Measurements from ENCODE around the gene PTPRN2. TPM values are rescaled to one million over a fixed set of nuclear protein-coding genes. Genes with fewer than 3 reads are reported as not detected.
"Not testable (repeated sequence)": the region's sequence is repeated elsewhere in the genome, so short reads cannot be mapped to it uniquely, and the experiment has no call there.

Gene PTPRN2
- total and polyA plus RNA-seq, 2 donors (not counting 3 experiments of a cell fraction or from before 2014, with no cell fraction given): 0.62 to 0.88 TPM

- CTCF ChIA-PET; H3K27ac ChIP-seq (ENCODE audit: insufficient read depth, low read depth, low read length); POLR2A ChIA-PET; H3K4me1 ChIP-seq (ENCODE audit: control insufficient read depth, extremely low read depth, insufficient read depth, low read length); DNase-seq (ENCODE audit: low read depth, low spot score); H3K4me3 ChIP-seq (replicated peaks in 1 of 3; ENCODE audit: insufficient read depth in 1 of 3, low read depth in 1 of 3, low read length in 3 of 3); H3K36me3 ChIP-seq (ENCODE audit: control insufficient read depth in 2 of 2, extremely low read depth in 1 of 2, insufficient read depth in 2 of 2, low read length in 2 of 2); H2AFZ ChIP-seq (ENCODE audit: low read depth, low read length); H3K9ac ChIP-seq (replicated peaks; ENCODE audit: extremely low read depth, insufficient read depth, low read length); dilution Hi-C loops (cut with MboI; ENCODE audit: extremely low pct_ligation_motif_present, low sequenced_read_pairs); H3K9me3 ChIP-seq (replicated peaks; ENCODE audit: control insufficient read depth, insufficient read depth, low read length); H3K9me1 ChIP-seq (replicated peaks; ENCODE audit: control insufficient read depth, extremely low read depth, insufficient read depth, low read length); H3K79me2 ChIP-seq (ENCODE audit: control insufficient read depth, insufficient read depth, low read length); H3K4me2 ChIP-seq (ENCODE audit: insufficient read depth, low read length); H4K20me1 ChIP-seq (replicated peaks; ENCODE audit: control insufficient read depth, extremely low read depth, insufficient read depth, low read length); BruUV-seq (replicated peaks); intact Hi-C loops (cut with micrococcal nuclease); FAIRE-seq; H3K27me3 ChIP-seq (ENCODE audit: control insufficient read depth in 2 of 2, insufficient read depth in 2 of 2, low read length in 2 of 2): not testable (repeated sequence)
Measured at GRCh38 chr7:158332516-158332915, 255.1 kb downstream of the PTPRN2 start.

- dilution Hi-C loops (cut with MboI; ENCODE audit: extremely low pct_ligation_motif_present, low sequenced_read_pairs); DNase-seq (ENCODE audit: low read depth, low spot score); FAIRE-seq; POLR2A ChIA-PET; H2AFZ ChIP-seq (ENCODE audit: low read depth, low read length); H3K4me1 ChIP-seq (ENCODE audit: control insufficient read depth, extremely low read depth, insufficient read depth, low read length); intact Hi-C loops (cut with micrococcal nuclease); CTCF ChIA-PET; H3K27me3 ChIP-seq (ENCODE audit: control insufficient read depth in 2 of 2, insufficient read depth in 2 of 2, low read length in 2 of 2); BruUV-seq (replicated peaks); H3K4me2 ChIP-seq (ENCODE audit: insufficient read depth, low read length); H3K9ac ChIP-seq (replicated peaks; ENCODE audit: extremely low read depth, insufficient read depth, low read length); H3K27ac ChIP-seq (ENCODE audit: insufficient read depth, low read depth, low read length); H3K9me3 ChIP-seq (replicated peaks; ENCODE audit: control insufficient read depth, insufficient read depth, low read length); H3K9me1 ChIP-seq (replicated peaks; ENCODE audit: control insufficient read depth, extremely low read depth, insufficient read depth, low read length); H3K4me3 ChIP-seq (replicated peaks in 1 of 3; ENCODE audit: insufficient read depth in 1 of 3, low read depth in 1 of 3, low read length in 3 of 3); H3K79me2 ChIP-seq (ENCODE audit: control insufficient read depth, insufficient read depth, low read length); H3K36me3 ChIP-seq (ENCODE audit: control insufficient read depth in 2 of 2, extremely low read depth in 1 of 2, insufficient read depth in 2 of 2, low read length in 2 of 2); H4K20me1 ChIP-seq (replicated peaks; ENCODE audit: control insufficient read depth, extremely low read depth, insufficient read depth, low read length): not testable (repeated sequence)
Measured at GRCh38 chr7:158331826-158332450, 255.7 kb downstream of the PTPRN2 start.

GRCh38 chr7:158329686-158330085 lies 257.9 kb downstream of the PTPRN2 start:
- H3K4me1 ChIP-seq (ENCODE audit: control insufficient read depth, extremely low read depth, insufficient read depth, low read length): no peaks in the 10 kb centered on the region
- POLR2A ChIA-PET: no interaction called here
- no peak overlapping the region for H3K9ac ChIP-seq (replicated peaks; ENCODE audit: extremely low read depth, insufficient read depth, low read length)
- dilution Hi-C loops (cut with MboI; ENCODE audit: extremely low pct_ligation_motif_present, low sequenced_read_pairs): no loop called here
- no peak overlapping the region for H2AFZ ChIP-seq (ENCODE audit: low read depth, low read length)
- no peak overlapping the region for H3K4me3 ChIP-seq (replicated peaks in 1 of 3; ENCODE audit: insufficient read depth in 1 of 3, low read depth in 1 of 3, low read length in 3 of 3)
- no peak overlapping the region for H3K4me2 ChIP-seq (ENCODE audit: insufficient read depth, low read length)
- peaks cover 7% of the 10 kb centered on the region for H3K9me3 ChIP-seq (replicated peaks; ENCODE audit: control insufficient read depth, insufficient read depth, low read length)
- no peaks in the 10 kb centered on the region for H3K27me3 ChIP-seq (ENCODE audit: control insufficient read depth in 2 of 2, insufficient read depth in 2 of 2, low read length in 2 of 2)
- no peak overlapping the region for H3K27ac ChIP-seq (ENCODE audit: insufficient read depth, low read depth, low read length)
- no peaks in the 10 kb centered on the region for H4K20me1 ChIP-seq (replicated peaks; ENCODE audit: control insufficient read depth, extremely low read depth, insufficient read depth, low read length)
- no peaks in the 10 kb centered on the region for H3K9me1 ChIP-seq (replicated peaks; ENCODE audit: control insufficient read depth, extremely low read depth, insufficient read depth, low read length)
- intact Hi-C loops (cut with micrococcal nuclease): no loop called here
- H3K79me2 ChIP-seq (ENCODE audit: control insufficient read depth, insufficient read depth, low read length): no peaks in the 10 kb centered on the region
- FAIRE-seq (no peak), DNase-seq (ENCODE audit: low read depth, low spot score) (no peak)
- no TSS peak for BruUV-seq (replicated peaks)
- no peak for TF ChIP-seq JUN (IDR thresholded peaks at IDR 0.05; ENCODE audit: borderline replicate concordance, insufficient read depth, insufficient read length, low read depth)
- TF ChIP-seq GATA2 (IDR thresholded peaks at IDR 0.05; ENCODE audit: insufficient read depth, insufficient read length, low read depth, low read length): no peak
- TF ChIP-seq FOS (IDR thresholded peaks at IDR 0.05; ENCODE audit: borderline replicate concordance, insufficient read depth, low read length): no peak
- TF ChIP-seq CTCF (IDR thresholded peaks at IDR 0.05; ENCODE audit: extremely low read depth in 1 of 2, insufficient read depth in 1 of 2, low read depth in 1 of 2, low read length in 2 of 2): no peak
- no peak for TF ChIP-seq POLR2A (IDR thresholded peaks at IDR 0.05; ENCODE audit: low read depth, low read length)
- no peak for TF ChIP-seq EZH2 (IDR thresholded peaks at IDR 0.05; ENCODE audit: borderline replicate concordance, low read depth, low read length, severe bottlenecking)
- no peak for TF ChIP-seq POLR2AphosphoS5 (IDR thresholded peaks at IDR 0.05; ENCODE audit: insufficient read depth, low read depth, low read length)
- no peak for TF ChIP-seq MAX (IDR thresholded peaks at IDR 0.05; ENCODE audit: insufficient read depth, insufficient read length)
- no peak for TF ChIP-seq MYC (IDR thresholded peaks at IDR 0.05; ENCODE audit: low read depth, low read length)
- CTCF ChIA-PET: no interaction called here
- no peaks in the 10 kb centered on the region for H3K36me3 ChIP-seq (ENCODE audit: control insufficient read depth in 2 of 2, extremely low read depth in 1 of 2, insufficient read depth in 2 of 2, low read length in 2 of 2)

All from endothelial cell of umbilical vein (primary cell).